GM06990 (cell line): Measurements from ENCODE around the gene JPH2.

Experiments used
- DNase-seq: peaks from one replicate; pipeline ENCODE4 v3.0.0-alpha.2; 2011; ENCODE audit not compliant: insufficient read length; ENCODE audit errors: extremely low read depth
- H3K27me3 ChIP-seq: replicated peaks from 2 replicates; pipeline ENCODE4 v1.6.0; 2011; ENCODE audit warnings: low read length; ENCODE audit not compliant: control insufficient read depth, insufficient read depth
- H3K36me3 ChIP-seq: 2 replicates; pipeline ENCODE4 v1.5.1; 2011; ENCODE audit warnings: low read length; ENCODE audit not compliant: control insufficient read depth, insufficient read depth
- H3K4me3 ChIP-seq: replicated peaks from 2 replicates; pipeline ENCODE4 v1.5.1; 2011; ENCODE audit warnings: low read depth, mild to moderate bottlenecking, control low read depth, low read length
- TF ChIP-seq, protein P1 (sequence below): IDR thresholded peaks from 2 replicates; pipeline ENCODE4 v1.5.1; 2011; ENCODE audit warnings: low read length, control low read depth, mild to moderate bottlenecking, inconsistent platforms; ENCODE audit not compliant: insufficient read depth, poor library complexity, severe bottlenecking

The JPH2 gene

DNA sequence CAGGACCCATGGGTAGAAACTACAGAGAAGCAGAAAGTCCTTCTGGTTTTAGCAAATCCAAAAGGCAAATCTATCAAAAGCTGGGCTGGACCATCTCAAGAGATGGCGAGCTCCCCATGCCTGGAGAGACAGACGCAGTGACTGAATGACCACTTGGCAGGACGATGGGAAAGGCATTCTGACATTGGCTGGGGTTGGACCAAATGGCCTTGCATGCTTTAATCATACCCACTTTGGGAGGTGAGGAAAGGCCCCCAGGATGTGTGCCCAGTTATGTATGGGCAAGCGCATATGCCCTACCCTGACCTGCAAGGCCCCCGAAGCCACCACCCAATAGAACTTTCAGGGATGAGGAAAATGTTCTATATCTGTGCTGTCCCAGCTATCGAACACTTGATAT lies 45.1 kb downstream of the JPH2 start:
- Histone ChIP-seq H3K4me3 (no peak overlapping the region), H3K36me3 (no peaks in the 10 kb centered on the region), H3K27me3 (peaks cover 1% of the 10 kb centered on the region)
- DNase-seq: no peak
- TF ChIP-seq, protein P1, sequence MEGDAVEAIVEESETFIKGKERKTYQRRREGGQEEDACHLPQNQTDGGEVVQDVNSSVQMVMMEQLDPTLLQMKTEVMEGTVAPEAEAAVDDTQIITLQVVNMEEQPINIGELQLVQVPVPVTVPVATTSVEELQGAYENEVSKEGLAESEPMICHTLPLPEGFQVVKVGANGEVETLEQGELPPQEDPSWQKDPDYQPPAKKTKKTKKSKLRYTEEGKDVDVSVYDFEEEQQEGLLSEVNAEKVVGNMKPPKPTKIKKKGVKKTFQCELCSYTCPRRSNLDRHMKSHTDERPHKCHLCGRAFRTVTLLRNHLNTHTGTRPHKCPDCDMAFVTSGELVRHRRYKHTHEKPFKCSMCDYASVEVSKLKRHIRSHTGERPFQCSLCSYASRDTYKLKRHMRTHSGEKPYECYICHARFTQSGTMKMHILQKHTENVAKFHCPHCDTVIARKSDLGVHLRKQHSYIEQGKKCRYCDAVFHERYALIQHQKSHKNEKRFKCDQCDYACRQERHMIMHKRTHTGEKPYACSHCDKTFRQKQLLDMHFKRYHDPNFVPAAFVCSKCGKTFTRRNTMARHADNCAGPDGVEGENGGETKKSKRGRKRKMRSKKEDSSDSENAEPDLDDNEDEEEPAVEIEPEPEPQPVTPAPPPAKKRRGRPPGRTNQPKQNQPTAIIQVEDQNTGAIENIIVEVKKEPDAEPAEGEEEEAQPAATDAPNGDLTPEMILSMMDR: no peak

DNA sequence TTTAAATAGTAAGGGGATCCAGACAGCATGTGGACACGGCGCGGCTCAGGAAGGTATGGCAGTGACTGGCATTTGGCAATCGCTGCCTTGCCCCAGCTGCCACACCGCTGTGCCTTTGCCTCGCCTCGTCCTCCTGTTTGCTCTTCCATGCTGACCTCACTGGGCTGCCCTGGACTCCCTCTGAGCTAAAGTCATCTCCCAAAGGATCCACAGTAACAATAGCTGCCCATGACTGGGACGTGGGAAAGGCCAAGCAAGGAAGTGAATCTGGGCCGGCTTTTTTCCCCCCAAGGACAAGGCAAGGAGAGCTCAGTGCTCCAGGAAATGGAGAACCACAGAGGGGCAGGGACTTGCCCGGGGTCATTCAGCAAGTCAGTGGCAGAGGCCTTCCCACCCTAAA lies 48.1 kb downstream of the JPH2 start:
- no peak for DNase-seq
- Histone ChIP-seq H3K27me3 (no peaks in the 10 kb centered on the region; the same call in none of the 2 replicates), H3K4me3 (no peak overlapping the region), H3K36me3 (no peaks in the 10 kb centered on the region)
- TF ChIP-seq, protein P1: no peak

- no peak overlapping the region for H3K4me3 ChIP-seq
- no peaks in the 10 kb centered on the region for H3K36me3 ChIP-seq
- TF ChIP-seq, protein P1: no peak
- H3K27me3 ChIP-seq: no peaks in the 10 kb centered on the region
- DNase-seq: no peak
Measured at GRCh38 chr20:44137266-44137801, 49.7 kb downstream of the JPH2 start.

GRCh38 chr20:44136579-44137265 lies 50.3 kb downstream of the JPH2 start:
- no peak for DNase-seq
- no peak overlapping the region for H3K4me3 ChIP-seq
- no peaks in the 10 kb centered on the region for H3K27me3 ChIP-seq
- H3K36me3 ChIP-seq: no peaks in the 10 kb centered on the region
- TF ChIP-seq, protein P1: no peak

DNA sequence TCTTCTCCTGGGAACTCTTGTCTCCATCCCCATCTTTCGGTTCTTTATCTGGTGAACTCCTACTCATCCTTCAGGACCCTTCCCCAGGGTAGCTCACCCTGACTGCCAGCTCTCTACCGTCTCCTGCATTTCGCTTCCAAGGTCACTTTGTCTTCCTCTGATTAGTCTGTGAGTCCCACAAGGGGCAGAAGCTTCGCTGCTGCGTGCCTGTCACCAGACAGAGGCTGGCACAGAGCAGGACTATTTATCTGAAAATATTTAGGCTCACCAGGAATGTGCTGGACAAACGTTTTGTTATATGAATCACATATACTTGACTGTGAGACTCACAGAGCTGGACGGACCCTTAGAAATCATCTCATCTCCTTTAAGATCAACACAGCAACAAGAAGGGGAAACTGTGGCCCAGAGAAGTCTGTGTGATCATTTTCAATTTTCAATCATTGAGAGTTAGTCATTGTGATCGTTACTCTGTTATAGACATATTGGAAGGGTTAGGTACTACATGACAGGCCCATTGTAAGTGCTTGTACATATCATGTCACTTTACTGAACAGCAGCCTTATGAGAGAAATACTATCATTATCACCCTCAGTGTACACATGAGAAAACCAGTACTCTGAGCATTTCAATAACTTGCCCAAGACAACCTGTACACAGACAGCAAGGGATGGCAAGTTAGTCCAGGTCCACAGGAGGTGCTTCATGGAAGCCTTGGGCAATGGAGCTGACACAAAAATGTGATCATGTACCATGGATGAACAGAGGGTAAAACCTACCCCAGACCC lies 51.4 kb downstream of the JPH2 start:
- no peak for DNase-seq
- TF ChIP-seq, protein P1: no peak

More for the DNA sequence above, 51.4 kb downstream of the JPH2 start:
- Histone ChIP-seq H3K36me3 (no peaks in the 10 kb centered on the region), H3K27me3 (no peaks in the 10 kb centered on the region), H3K4me3 (no peak overlapping the region)
